H1 (cell line): ENCODE measurements around the gene PRDM10. TPM values are rescaled to one million over a fixed set of nuclear protein-coding genes. Genes with fewer than 3 reads are reported as not detected.

Experiments
- CTCF ChIA-PET: fragments of 300-600 bp; sonication (Branson Sonifier 250); formaldehyde crosslinking; loops from one replicate; lab custom pipeline; 2021; ENCODE audit not compliant: partially characterized antibody; lab: Charles Lee
- POLR2A ChIA-PET: fragments of 300-600 bp; sonication (Branson Sonifier 250); formaldehyde crosslinking; loops from one replicate; lab custom pipeline; 2021; ENCODE audit warnings: inconsistent platforms; ENCODE audit not compliant: partially characterized antibody; lab: Charles Lee
- DNase-seq, 2 experiments: peaks; one replicate each; pipeline versions ENCODE4 v3.0.0 to v3.0.0-alpha.2; 2010 to 2022; ENCODE audit warnings: low spot score in 2 of 2, low read depth in 1 of 2, mixed read lengths in 1 of 2
- FAIRE-seq: peaks from 2 replicates; lab custom pipeline; 2011; peaks lifted over from hg19 to GRCh38; lab: Jason Lieb, UNC
- H2AFZ ChIP-seq: 2 replicates; pipeline ENCODE4 v1.8.1; 2012; ENCODE audit warnings: low read length, inconsistent platforms
- H2AK5ac ChIP-seq: 2 replicates; pipeline ENCODE4 v1.6.1; 2013; ENCODE audit warnings: low read depth, low read length
- H2BK120ac ChIP-seq: replicated peaks from 2 replicates; pipeline ENCODE3; 2013; ENCODE audit warnings: low read depth, low read length, inconsistent platforms
- H2BK12ac ChIP-seq: 2 replicates; pipeline ENCODE4 v1.6.1; 2013; ENCODE audit warnings: low read depth, low read length
- H2BK15ac ChIP-seq: 2 replicates; pipeline ENCODE4 v1.6.1; 2013; ENCODE audit warnings: low read length
- H2BK20ac ChIP-seq: 2 replicates; pipeline ENCODE4 v1.6.1; 2013; ENCODE audit warnings: low read length
- H2BK5ac ChIP-seq: 2 replicates; pipeline ENCODE4 v1.6.1; 2013; ENCODE audit warnings: low read depth, low read length
- H3K14ac ChIP-seq: 2 replicates; pipeline ENCODE4 v1.6.1; 2013; ENCODE audit warnings: inconsistent platforms; ENCODE audit not compliant: insufficient read length
- H3K18ac ChIP-seq: 2 replicates; pipeline ENCODE4 v1.6.1; 2013; ENCODE audit warnings: low read length; ENCODE audit errors: extremely low read depth
- H3K23ac ChIP-seq: 2 replicates; pipeline ENCODE4 v1.6.1; 2013; ENCODE audit warnings: inconsistent platforms; ENCODE audit not compliant: insufficient read length
- H3K23me2 ChIP-seq: 2 replicates; pipeline ENCODE4 v1.6.1; 2013; ENCODE audit warnings: low read depth, low read length
- H3K27ac ChIP-seq: 2 replicates; pipeline ENCODE4 v1.6.1; 2011; ENCODE audit warnings: low read depth, low read length, inconsistent platforms
- H3K27me3 ChIP-seq, 4 experiments: replicated peaks in 1 of 4; 1 replicate in 1 of 4; 2 replicates in 3 of 4; pipeline versions ENCODE4 v1.6.1 to v1.8.1; 2011 to 2013; ENCODE audit warnings: low read length in 3 of 4, mild to moderate bottlenecking in 3 of 4, inconsistent platforms in 2 of 4, mixed read lengths in 2 of 4, moderate library complexity in 1 of 4; ENCODE audit not compliant: control insufficient read depth in 3 of 4, insufficient read depth in 3 of 4; ENCODE audit errors: extremely low read depth in 1 of 4
- H3K36me3 ChIP-seq, 4 experiments: 2 replicates each; pipeline versions ENCODE4 v1.6.1 to v1.8.1; 2011 to 2013; ENCODE audit warnings: mild to moderate bottlenecking in 4 of 4, low read length in 3 of 4, moderate library complexity in 2 of 4, control low read depth in 1 of 4, inconsistent platforms in 1 of 4; ENCODE audit not compliant: insufficient read depth in 4 of 4, control insufficient read depth in 2 of 4
- H3K4ac ChIP-seq: replicated peaks from 2 replicates; pipeline ENCODE3; 2013; ENCODE audit warnings: low read length, low read depth, mixed read lengths, inconsistent platforms; ENCODE audit not compliant: insufficient read length
- H3K4me1 ChIP-seq, 4 experiments: replicated peaks in 1 of 4; 1 replicate in 1 of 4; 2 replicates in 3 of 4; pipeline versions ENCODE4 v1.6.1 to v1.8.1; 2011 to 2013; ENCODE audit warnings: low read length in 3 of 4, inconsistent platforms in 2 of 4, mixed read lengths in 1 of 4; ENCODE audit not compliant: insufficient read depth in 4 of 4, control insufficient read depth in 3 of 4
- H3K4me2 ChIP-seq, 2 experiments: 2 replicates each; pipeline versions ENCODE4 v1.6.1 to v1.8.1; 2011 to 2013; ENCODE audit warnings: low read depth in 2 of 2, low read length in 2 of 2, control low read depth in 1 of 2, inconsistent platforms in 1 of 2, mild to moderate bottlenecking in 1 of 2; ENCODE audit not compliant: insufficient read depth in 1 of 2
- H3K4me3 ChIP-seq, 4 experiments: fragments of 200-600, 300-600 bp in 1 of 4; sonication (generic), shearing (Covaris generic), sonication (Bioruptor Twin) in 1 of 4; 2 replicates each; pipeline versions ENCODE4 v1.5.1 to v1.8.1; 2011 to 2016; ENCODE audit warnings: low read length in 4 of 4, low read depth in 3 of 4, control low read depth in 2 of 4, inconsistent platforms in 2 of 4, mild to moderate bottlenecking in 2 of 4, mixed read lengths in 1 of 4, moderate library complexity in 1 of 4; ENCODE audit not compliant: insufficient read depth in 2 of 4; ENCODE audit errors: extremely low read depth in 1 of 4
- H3K56ac ChIP-seq: replicated peaks from 2 replicates; pipeline ENCODE3; 2013; ENCODE audit warnings: low read depth, mild to moderate bottlenecking, mixed read lengths, low read length, inconsistent platforms; ENCODE audit not compliant: insufficient read length
- H3K79me1 ChIP-seq: 2 replicates; pipeline ENCODE4 v1.6.1; 2013; ENCODE audit warnings: low read depth, low read length, control low read depth
- H3K79me2 ChIP-seq, 2 experiments: 2 replicates each; pipeline versions ENCODE4 v1.6.1 to v1.8.1; 2012 to 2013; ENCODE audit warnings: low read length in 2 of 2, mild to moderate bottlenecking in 2 of 2, inconsistent platforms in 1 of 2; ENCODE audit not compliant: insufficient read depth in 2 of 2, control insufficient read depth in 1 of 2
- H3K9ac ChIP-seq, 4 experiments: replicated peaks in 1 of 4; 1 replicate in 1 of 4; 2 replicates in 3 of 4; pipeline versions ENCODE4 v1.6.1 to v1.8.1; 2011 to 2013; ENCODE audit warnings: low read depth in 3 of 4, low read length in 3 of 4, control low read depth in 2 of 4, mild to moderate bottlenecking in 2 of 4, moderate library complexity in 2 of 4, inconsistent platforms in 1 of 4; ENCODE audit errors: extremely low read depth in 1 of 4
- H3K9me3 ChIP-seq, 2 experiments: 2 replicates each; pipeline versions ENCODE4 v1.6.1 to v1.8.1; 2012 to 2013; ENCODE audit warnings: mild to moderate bottlenecking in 2 of 2, moderate library complexity in 2 of 2, control low read depth in 1 of 2, inconsistent platforms in 1 of 2, low read depth in 1 of 2, low read length in 1 of 2, mixed read lengths in 1 of 2; ENCODE audit not compliant: insufficient read depth in 2 of 2
- H4K20me1 ChIP-seq, 2 experiments: replicated peaks in 1 of 2; 2 replicates each; pipeline versions ENCODE3 to v1.8.1; 2011 to 2013; ENCODE audit warnings: inconsistent platforms in 2 of 2, low read length in 2 of 2, mild to moderate bottlenecking in 1 of 2; ENCODE audit not compliant: insufficient read depth in 2 of 2, control insufficient read depth in 1 of 2
- H4K5ac ChIP-seq: 2 replicates; pipeline ENCODE4 v1.6.1; 2013; ENCODE audit warnings: low read length, low read depth, mixed read lengths, inconsistent platforms; ENCODE audit not compliant: insufficient read length
- H4K8ac ChIP-seq: 2 replicates; pipeline ENCODE4 v1.8.0; 2013; ENCODE audit warnings: mild to moderate bottlenecking, moderate library complexity, low read length, inconsistent platforms; ENCODE audit not compliant: insufficient read depth; ENCODE audit errors: extremely low read depth
- H4K91ac ChIP-seq: replicated peaks from 2 replicates; pipeline ENCODE3; 2013; ENCODE audit warnings: low read length, mixed read lengths, inconsistent platforms; ENCODE audit not compliant: insufficient read length
- ASH2L ChIP-seq: fragments of 200-600, 300-600 bp; sonication (generic); IDR thresholded peaks from one replicate; pipeline ENCODE4 v1.7.1; 2017; ENCODE audit warnings: low read length
- CBX5 ChIP-seq: fragments of 300-800, 300-1000 bp; sonication (generic); IDR thresholded peaks from 2 replicates; pipeline ENCODE4 v1.7.1; 2016; ENCODE audit warnings: antibody characterized with exemption, low read length, low read depth
- CTBP2 ChIP-seq: IDR thresholded peaks from 2 replicates; pipeline ENCODE4 v1.7.0; 2011; ENCODE audit warnings: borderline replicate concordance, mild to moderate bottlenecking, moderate library complexity, mixed read lengths, low read length; ENCODE audit not compliant: insufficient read depth, insufficient read length
- RAD21 ChIP-seq, 2 experiments: IDR thresholded peaks in 1 of 2; conservative IDR thresholded peaks in 1 of 2; 2 replicates each; pipeline ENCODE4 v1.6.1; 2011; ENCODE audit warnings: low read depth in 2 of 2, low read length in 2 of 2, improper control_type of control experiment in 1 of 2, inconsistent platforms in 1 of 2, mild to moderate bottlenecking in 1 of 2, moderate library complexity in 1 of 2
- TBP ChIP-seq: IDR thresholded peaks from 2 replicates; pipeline ENCODE4 v1.6.1; 2011; ENCODE audit warnings: low read depth, low read length, improper control_type of control experiment
- WGBS, 2 experiments: shearing (Covaris generic) in 1 of 2; methylation state at CpG; one replicate each; pipeline versions ENCODE4 v1.1.6 to v1.1.7; 2013 to 2015; ENCODE audit warnings: low lambda C conversion rate in 2 of 2, mixed read lengths in 2 of 2, inconsistent platforms in 1 of 2, low coverage in 1 of 2, missing lambda C conversion rate in 1 of 2; ENCODE audit not compliant: insufficient replicate concordance in 2 of 2, insufficient coverage in 1 of 2, insufficient read length in 1 of 2; ENCODE audit errors: extremely low coverage in 1 of 2, missing lambda C conversion rate in 1 of 2; 5-methylcytosine and 5-hydroxymethylcytosine counted together
- polyA plus RNA-seq, 7 experiments: library from polyadenylated mRNA; depleted of rRNA in 3 of 7; stranded (reverse) in 5 of 7; unstranded in 2 of 7; fragments of >200 nt in 5 of 7; fragments of 200-250 nt in 2 of 7; gene quantifications; 1 replicate in 5 of 7; 2 replicates in 1 of 7; 4 replicates in 1 of 7; pipeline versions ENCODE4 v1.2.1 to v1.2.3, GENCODE V29; 2011 to 2013; ENCODE audit warnings: missing spikeins in 2 of 7, mixed read lengths in 2 of 7
- total RNA-seq: library from RNA; stranded (reverse); fragmentation: NEBNext Ultra II Directional; extraction: Animal tissue kit (Norgen Biotek cat#: 25700); gene quantifications from 2 replicates; pipeline ENCODE4 v1.2.1, GENCODE V29; 2021

Gene PRDM10
- total and polyA plus RNA-seq, 2 of the 8 experiments (the other 6 are each of a cell fraction or from before 2014, with no cell fraction given), result 15.5 to 19.2 TPM

- no peak overlapping the region for H3K14ac ChIP-seq
- H3K23me2 ChIP-seq, result no peaks in the 10 kb centered on the region
- H4K20me1 ChIP-seq, result no peaks in the 10 kb centered on the region
- H3K9ac ChIP-seq, result no peak overlapping the region
- H2BK120ac ChIP-seq, result no peak overlapping the region
- no peak overlapping the region; a peak in 1 of 4 replicates for H3K4me2 ChIP-seq
- WGBS, 2 experiments, result 80% methylated on average over 7 of the region's 7 CpGs; no CpG with 5 or more reads in 1 of the 2 experiments
- no peak overlapping the region for H4K8ac ChIP-seq
- H3K4me3 ChIP-seq, result no peak overlapping the region
- no peaks in the 10 kb centered on the region for H3K79me2 ChIP-seq
- 0 out of 2 replicates have a peak overlapping the region, but pooled peaks have one; percentile 65 for H2AFZ ChIP-seq
- no peaks in the 10 kb centered on the region for H3K79me1 ChIP-seq
- H3K27me3 ChIP-seq, result no peaks in the 10 kb centered on the region
- POLR2A ChIA-PET, result interaction anchor here (0.6 to 1.4 kb wide), 4 partner anchors 21 to 89 kb away, joined by 3 to 5 read pairs (median 4); no protein-coding TSS in a partner anchor
- H3K23ac ChIP-seq, result no peak overlapping the region
- no peak overlapping the region for H3K27ac ChIP-seq
- H4K91ac ChIP-seq, result no peak overlapping the region
- no peak overlapping the region; the same call in 1 of the 2 replicates for H3K18ac ChIP-seq
- H2BK20ac ChIP-seq, result no peak overlapping the region
- peaks cover 0 to 3% (median 1%) of the 10 kb centered on the region in 4 experiments; a peak in 2 of 7 replicates for H3K4me1 ChIP-seq
- no peak overlapping the region for H2BK5ac ChIP-seq
- H3K9me3 ChIP-seq, result peaks cover 0 to 5% of the 10 kb centered on the region in 2 experiments; a peak in 1 of 4 replicates
- CTCF ChIA-PET, result interaction anchor here (0.9 to 1.4 kb wide), 4 partner anchors 12 to 61 kb away, joined by 3 to 5 read pairs (median 3); no protein-coding TSS in a partner anchor
- DNase-seq (no peak), FAIRE-seq (no peak)
- no peak overlapping the region for H3K56ac ChIP-seq
- TF ChIP-seq RAD21 (IDR thresholded peaks at IDR 0.05 in 1 of 2, conservative IDR thresholded peaks at IDR 0.05 in 1 of 2; ENCODE audit: low read depth in 2 of 2, low read length in 2 of 2), result peak in 1 of 2 experiments; percentile 3; a peak in 1 of 4 replicates
- no peak for TF ChIP-seq CTBP2
- no peak for TF ChIP-seq TBP
- TF ChIP-seq ASH2L, result no peak
- no peak for TF ChIP-seq CBX5
- TF ChIP-seq, all 59 proteins: peak for 1
- no peaks in the 10 kb centered on the region for H3K36me3 ChIP-seq
- 0 out of 2 replicates have a peak overlapping the region, but pooled peaks have one; percentile 39 for H2AK5ac ChIP-seq
- no peak overlapping the region for H3K4ac ChIP-seq
- no peak overlapping the region for H2BK12ac ChIP-seq
- no peak overlapping the region for H2BK15ac ChIP-seq
- no peak overlapping the region for H4K5ac ChIP-seq
These were observed 35.4 kb upstream of the PRDM10 start for GRCh38 chr11:130037881-130038585.
